Keratinocyte (primary cell): ENCODE results near the gene EIF4G1. TPM values are rescaled to one million over a fixed set of nuclear protein-coding genes. Genes with fewer than 3 reads are reported as not detected.

ENCODE experiments used
- DNase-seq: peaks from one replicate; pipeline ENCODE4 v3.0.0-alpha.2; 2011; ENCODE audit warnings: low read depth, missing footprints, low spot score
- FAIRE-seq: peaks from 2 replicates; lab custom pipeline; 2011; peaks lifted over from hg19 to GRCh38; lab: Jason Lieb, UNC
- H2AFZ ChIP-seq: 2 replicates; pipeline ENCODE4 v1.6.0; 2012; ENCODE audit warnings: low read length, control low read depth, inconsistent platforms; ENCODE audit not compliant: control insufficient read depth
- H3K27ac ChIP-seq: 2 replicates; pipeline ENCODE4 v1.5.1; 2011; ENCODE audit warnings: low read length; ENCODE audit not compliant: control insufficient read depth, insufficient read depth
- H3K27me3 ChIP-seq: 3 replicates; pipeline ENCODE4 v1.6.0; 2011; ENCODE audit warnings: low read length; ENCODE audit not compliant: control insufficient read depth, insufficient read depth; ENCODE audit errors: extremely low read depth
- H3K36me3 ChIP-seq, 2 experiments: 2 replicates in 1 of 2; 3 replicates in 1 of 2; pipeline ENCODE4 v1.5.1; 2011; ENCODE audit warnings: low read length in 2 of 2, mild to moderate bottlenecking in 1 of 2; ENCODE audit not compliant: control insufficient read depth in 2 of 2, insufficient read depth in 2 of 2; ENCODE audit errors: extremely low read depth in 1 of 2
- H3K4me1 ChIP-seq: 3 replicates; pipeline ENCODE4 v1.5.1; 2011; ENCODE audit warnings: low read length; ENCODE audit not compliant: control insufficient read depth, insufficient read depth; ENCODE audit errors: extremely low read depth
- H3K4me2 ChIP-seq: 3 replicates; pipeline ENCODE4 v1.6.0; 2011; ENCODE audit warnings: low read depth, low read length; ENCODE audit not compliant: control insufficient read depth, insufficient read depth; ENCODE audit errors: extremely low read depth
- H3K4me3 ChIP-seq, 3 experiments: fragments of 200-600 bp in 1 of 3; sonication (generic) in 1 of 3; 2 replicates in 2 of 3; 3 replicates in 1 of 3; pipeline ENCODE4 v1.5.1; 2011 to 2016; ENCODE audit warnings: low read length in 3 of 3, mild to moderate bottlenecking in 3 of 3, control low read depth in 2 of 3, inconsistent platforms in 1 of 3, low read depth in 1 of 3, mixed read lengths in 1 of 3, mixed run types in 1 of 3, moderate library complexity in 1 of 3; ENCODE audit not compliant: control insufficient read depth in 2 of 3, insufficient read depth in 2 of 3; ENCODE audit errors: extremely low read depth in 1 of 3
- H3K79me2 ChIP-seq: 2 replicates; pipeline ENCODE4 v1.6.0; 2012; ENCODE audit warnings: low read length; ENCODE audit not compliant: control insufficient read depth, insufficient read depth
- H3K9ac ChIP-seq: 3 replicates; pipeline ENCODE4 v1.6.0; 2011; ENCODE audit warnings: low read length; ENCODE audit not compliant: control insufficient read depth, insufficient read depth; ENCODE audit errors: extremely low read depth
- H3K9me1 ChIP-seq: 3 replicates; pipeline ENCODE4 v1.6.0; 2011; ENCODE audit warnings: low read length; ENCODE audit not compliant: control insufficient read depth, insufficient read depth; ENCODE audit errors: extremely low read depth
- H3K9me3 ChIP-seq: 2 replicates; pipeline ENCODE4 v1.5.1; 2012; ENCODE audit warnings: low read depth, low read length; ENCODE audit not compliant: control insufficient read depth
- H4K20me1 ChIP-seq: 3 replicates; pipeline ENCODE4 v1.6.0; 2011; ENCODE audit warnings: low read length; ENCODE audit not compliant: control insufficient read depth, insufficient read depth; ENCODE audit errors: extremely low read depth
- EZH2 ChIP-seq: IDR thresholded peaks from one replicate; pipeline ENCODE4 v1.6.1; 2012; ENCODE audit warnings: inconsistent platforms, mild to moderate bottlenecking, low read length, moderate library complexity
- dilution Hi-C: fragments of 300-500 bp; cut with MboI; formaldehyde crosslinking; loops from one replicate; pipeline ENCODE4 v1.7.0; 2020; ENCODE audit warnings: low sequenced_read_pairs; ENCODE audit not compliant: extremely low pct_ligation_motif_present
- polyA plus RNA-seq, 5 experiments: library from polyadenylated mRNA; depleted of rRNA in 3 of 5; stranded (reverse) in 3 of 5; stranded (forward) in 1 of 5; unstranded in 1 of 5; fragments of >200 nt; gene quantifications; 1 replicate in 1 of 5; 2 replicates in 3 of 5; 3 replicates in 1 of 5; pipeline versions ENCODE4 v1.2.1 to v1.2.3, GENCODE V29; 2011 to 2012; ENCODE audit warnings: missing spikeins in 2 of 5, low read depth in 1 of 5, low replicate concordance in 1 of 5
- TF ChIP-seq, protein P1 (sequence below), 3 experiments: IDR thresholded peaks in 1 of 3; conservative IDR thresholded peaks in 1 of 3; optimal IDR thresholded peaks in 1 of 3; 2 replicates in 2 of 3; 3 replicates in 1 of 3; pipeline versions ENCODE3 to v1.5.1; 2011; ENCODE audit warnings: low read length in 3 of 3, mild to moderate bottlenecking in 3 of 3, moderate library complexity in 2 of 3, control low read depth in 1 of 3, inconsistent platforms in 1 of 3; ENCODE audit not compliant: insufficient read depth in 2 of 3; ENCODE audit errors: extremely low read depth in 1 of 3

Gene EIF4G1
- polyA plus RNA-seq, 1 donor (not counting 4 experiments of a cell fraction or from before 2014, with no cell fraction given) = 225 TPM

DNA sequence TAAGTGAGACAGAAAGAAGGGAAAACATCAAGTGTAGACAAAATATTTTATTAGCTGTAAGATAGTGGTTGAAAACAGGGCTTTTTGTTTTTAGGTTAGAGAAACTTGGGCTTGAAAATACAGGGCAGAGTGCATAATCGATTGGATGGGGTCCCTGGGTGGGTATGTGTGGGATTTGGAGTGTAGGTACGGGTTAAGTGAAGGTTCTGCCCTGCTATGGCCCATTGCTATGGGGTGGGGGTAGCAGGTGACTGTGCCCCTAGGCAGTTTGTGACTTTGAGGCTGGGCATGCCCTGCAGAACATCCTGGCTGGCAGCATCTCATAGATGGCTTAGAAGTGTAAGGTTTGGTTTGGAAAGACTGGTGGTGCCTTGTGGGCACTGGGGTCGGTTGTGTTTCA lies 19.3 kb downstream of the EIF4G1 start:
- DNase-seq (no peak), FAIRE-seq (no peak)
- Histone ChIP-seq H2AFZ (no peak overlapping the region), H3K9me3 (no peaks in the 10 kb centered on the region), H3K27me3 (no peaks in the 10 kb centered on the region), H3K4me1 (peaks cover 74% of the 10 kb centered on the region), H3K9ac (peak overlapping the region; percentile 64), H3K4me3 (no peak overlapping the region), H3K27ac (peak overlapping the region; percentile 85), H4K20me1 (peaks cover 14% of the 10 kb centered on the region), H3K79me2 (peaks cover 27% of the 10 kb centered on the region), H3K9me1 (peaks cover 3% of the 10 kb centered on the region), H3K4me2 (peak overlapping the region; percentile 15), H3K36me3 (peaks cover 43 to 48% of the 10 kb centered on the region in 2 experiments)
- TF ChIP-seq, protein P1, sequence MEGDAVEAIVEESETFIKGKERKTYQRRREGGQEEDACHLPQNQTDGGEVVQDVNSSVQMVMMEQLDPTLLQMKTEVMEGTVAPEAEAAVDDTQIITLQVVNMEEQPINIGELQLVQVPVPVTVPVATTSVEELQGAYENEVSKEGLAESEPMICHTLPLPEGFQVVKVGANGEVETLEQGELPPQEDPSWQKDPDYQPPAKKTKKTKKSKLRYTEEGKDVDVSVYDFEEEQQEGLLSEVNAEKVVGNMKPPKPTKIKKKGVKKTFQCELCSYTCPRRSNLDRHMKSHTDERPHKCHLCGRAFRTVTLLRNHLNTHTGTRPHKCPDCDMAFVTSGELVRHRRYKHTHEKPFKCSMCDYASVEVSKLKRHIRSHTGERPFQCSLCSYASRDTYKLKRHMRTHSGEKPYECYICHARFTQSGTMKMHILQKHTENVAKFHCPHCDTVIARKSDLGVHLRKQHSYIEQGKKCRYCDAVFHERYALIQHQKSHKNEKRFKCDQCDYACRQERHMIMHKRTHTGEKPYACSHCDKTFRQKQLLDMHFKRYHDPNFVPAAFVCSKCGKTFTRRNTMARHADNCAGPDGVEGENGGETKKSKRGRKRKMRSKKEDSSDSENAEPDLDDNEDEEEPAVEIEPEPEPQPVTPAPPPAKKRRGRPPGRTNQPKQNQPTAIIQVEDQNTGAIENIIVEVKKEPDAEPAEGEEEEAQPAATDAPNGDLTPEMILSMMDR (optimal IDR thresholded peaks at IDR 0.05 in 1 of 3, IDR thresholded peaks at IDR 0.05 in 1 of 3, conservative IDR thresholded peaks at IDR 0.05 in 1 of 3; ENCODE audit: extremely low read depth in 1 of 3, insufficient read depth in 2 of 3, low read length in 3 of 3) = no peak
- no peak for TF ChIP-seq EZH2
- dilution Hi-C loops = no loop called here

DNA sequence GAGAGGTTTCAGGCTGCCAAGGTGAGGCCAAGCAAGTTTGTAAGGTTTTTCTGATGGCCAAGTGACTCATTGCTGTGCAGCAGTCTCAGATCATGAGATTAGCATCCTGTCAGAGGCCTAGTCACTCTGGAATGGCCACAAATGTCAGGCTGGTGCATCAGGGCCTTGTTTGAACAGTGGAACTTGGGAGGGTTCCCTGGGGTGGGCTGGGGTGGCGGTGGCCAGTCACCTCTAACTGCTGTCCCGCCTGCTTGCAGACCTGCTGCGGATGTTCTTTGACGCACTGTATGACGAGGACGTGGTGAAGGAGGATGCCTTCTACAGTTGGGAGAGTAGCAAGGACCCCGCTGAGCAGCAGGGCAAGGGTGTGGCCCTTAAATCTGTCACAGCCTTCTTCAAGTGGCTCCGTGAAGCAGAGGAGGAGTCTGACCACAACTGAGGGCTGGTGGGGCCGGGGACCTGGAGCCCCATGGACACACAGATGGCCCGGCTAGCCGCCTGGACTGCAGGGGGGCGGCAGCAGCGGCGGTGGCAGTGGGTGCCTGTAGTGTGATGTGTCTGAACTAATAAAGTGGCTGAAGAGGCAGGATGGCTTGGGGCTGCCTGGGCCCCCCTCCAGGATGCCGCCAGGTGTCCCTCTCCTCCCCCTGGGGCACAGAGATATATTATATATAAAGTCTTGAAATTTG lies 20.2 kb downstream of the EIF4G1 start:
- FAIRE-seq = peak; percentile 79
- Histone ChIP-seq H3K36me3 (peaks cover 36 to 40% of the 10 kb centered on the region in 2 experiments), H3K9me1 (peaks cover 3% of the 10 kb centered on the region), H3K9me3 (no peaks in the 10 kb centered on the region), H4K20me1 (peaks cover 14% of the 10 kb centered on the region), H3K27ac (peak overlapping the region; percentile 85), H3K4me1 (peaks cover 83% of the 10 kb centered on the region), H3K4me3 (no peak overlapping the region), H3K9ac (peak overlapping the region; percentile 88), H2AFZ (no peak overlapping the region), H3K79me2 (peaks cover 23% of the 10 kb centered on the region), H3K27me3 (no peaks in the 10 kb centered on the region), H3K4me2 (peak overlapping the region; percentile 15)
- no peak for DNase-seq
- dilution Hi-C loops = no loop called here
- TF ChIP-seq, protein P1 (optimal IDR thresholded peaks at IDR 0.05 in 1 of 3, IDR thresholded peaks at IDR 0.05 in 1 of 3, conservative IDR thresholded peaks at IDR 0.05 in 1 of 3; ENCODE audit: extremely low read depth in 1 of 3, insufficient read depth in 2 of 3, low read length in 3 of 3) = no peak
- TF ChIP-seq EZH2 = no peak
